Type B pancreatic cell (in vitro differentiated cells): ENCODE data around the gene TNXB. TPM values are rescaled to one million over a fixed set of nuclear protein-coding genes. Genes with fewer than 3 reads are reported as not detected.

Source experiments
- DNase-seq: peaks from one replicate; pipeline ENCODE4 v3.0.0; 2021; ENCODE audit warnings: mixed read lengths; ENCODE audit not compliant: unreplicated experiment; ENCODE audit errors: extremely low spot score
- H3K27ac Mint-ChIP-seq: 2 replicates; pipeline ENCODE4 v1.8.0; 2021; ENCODE audit warnings: mild to moderate bottlenecking, mixed read lengths
- H3K27me3 Mint-ChIP-seq: 2 replicates; pipeline ENCODE4 v1.8.0; 2021; ENCODE audit warnings: mixed read lengths
- H3K36me3 Mint-ChIP-seq: 2 replicates; pipeline ENCODE4 v1.8.0; 2021; ENCODE audit warnings: mixed read lengths
- H3K4me1 Mint-ChIP-seq: one replicate; pipeline ENCODE4 v1.8.0; 2021; ENCODE audit warnings: mixed read lengths; ENCODE audit not compliant: unreplicated experiment
- H3K4me3 Mint-ChIP-seq: 2 replicates; pipeline ENCODE4 v1.8.0; 2021; ENCODE audit warnings: mild to moderate bottlenecking, mixed read lengths
- H3K9me3 Mint-ChIP-seq: 2 replicates; pipeline ENCODE4 v1.8.0; 2021; ENCODE audit warnings: mixed read lengths
- total RNA-seq: library from RNA; stranded (reverse); gene quantifications from 2 replicates; pipeline ENCODE4 v1.2.1, GENCODE V29; 2021; ENCODE audit warnings: low replicate concordance
- TF ChIP-seq, protein P1 (sequence below): fragments of 200-600 bp; sonication (generic); conservative IDR thresholded peaks from 2 replicates; pipeline ENCODE4 v1.5.0; 2021; ENCODE audit warnings: antibody characterized with exemption, mild to moderate bottlenecking

Gene TNXB
- total RNA-seq, 1 donor from 2014 or later: 22.2 TPM

DNA sequence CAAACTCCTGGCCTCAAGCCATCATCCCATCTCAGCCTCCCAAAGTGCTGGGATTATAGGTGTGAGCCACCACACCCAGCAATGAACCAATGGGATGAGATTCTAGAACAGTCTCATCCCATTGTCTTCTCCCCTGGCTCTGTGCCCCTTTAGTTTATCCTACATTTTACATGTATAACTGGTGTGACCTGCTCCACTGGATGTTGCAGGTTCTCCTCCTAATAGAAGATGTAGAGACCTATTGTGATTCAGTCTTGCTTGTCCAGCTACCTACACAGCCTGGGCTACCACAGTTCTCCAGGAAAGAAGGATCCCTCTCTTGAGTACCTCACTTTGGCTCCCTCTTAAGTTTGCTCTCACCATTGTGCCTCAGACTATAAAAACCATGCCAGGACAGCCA, 23.0 kb upstream of the TNXB start:
- Mint-ChIP-seq H3K4me1 (peaks cover 27% of the 10 kb centered on the region), H3K36me3 (no peaks in the 10 kb centered on the region), H3K27ac (peak overlapping the region; percentile 81), H3K4me3 (peak overlapping the region; percentile 76), H3K27me3 (peaks cover 16% of the 10 kb centered on the region), H3K9me3 (peaks cover 3% of the 10 kb centered on the region)
- no peak for DNase-seq
- TF ChIP-seq, protein P1, sequence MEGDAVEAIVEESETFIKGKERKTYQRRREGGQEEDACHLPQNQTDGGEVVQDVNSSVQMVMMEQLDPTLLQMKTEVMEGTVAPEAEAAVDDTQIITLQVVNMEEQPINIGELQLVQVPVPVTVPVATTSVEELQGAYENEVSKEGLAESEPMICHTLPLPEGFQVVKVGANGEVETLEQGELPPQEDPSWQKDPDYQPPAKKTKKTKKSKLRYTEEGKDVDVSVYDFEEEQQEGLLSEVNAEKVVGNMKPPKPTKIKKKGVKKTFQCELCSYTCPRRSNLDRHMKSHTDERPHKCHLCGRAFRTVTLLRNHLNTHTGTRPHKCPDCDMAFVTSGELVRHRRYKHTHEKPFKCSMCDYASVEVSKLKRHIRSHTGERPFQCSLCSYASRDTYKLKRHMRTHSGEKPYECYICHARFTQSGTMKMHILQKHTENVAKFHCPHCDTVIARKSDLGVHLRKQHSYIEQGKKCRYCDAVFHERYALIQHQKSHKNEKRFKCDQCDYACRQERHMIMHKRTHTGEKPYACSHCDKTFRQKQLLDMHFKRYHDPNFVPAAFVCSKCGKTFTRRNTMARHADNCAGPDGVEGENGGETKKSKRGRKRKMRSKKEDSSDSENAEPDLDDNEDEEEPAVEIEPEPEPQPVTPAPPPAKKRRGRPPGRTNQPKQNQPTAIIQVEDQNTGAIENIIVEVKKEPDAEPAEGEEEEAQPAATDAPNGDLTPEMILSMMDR: no peak

DNA sequence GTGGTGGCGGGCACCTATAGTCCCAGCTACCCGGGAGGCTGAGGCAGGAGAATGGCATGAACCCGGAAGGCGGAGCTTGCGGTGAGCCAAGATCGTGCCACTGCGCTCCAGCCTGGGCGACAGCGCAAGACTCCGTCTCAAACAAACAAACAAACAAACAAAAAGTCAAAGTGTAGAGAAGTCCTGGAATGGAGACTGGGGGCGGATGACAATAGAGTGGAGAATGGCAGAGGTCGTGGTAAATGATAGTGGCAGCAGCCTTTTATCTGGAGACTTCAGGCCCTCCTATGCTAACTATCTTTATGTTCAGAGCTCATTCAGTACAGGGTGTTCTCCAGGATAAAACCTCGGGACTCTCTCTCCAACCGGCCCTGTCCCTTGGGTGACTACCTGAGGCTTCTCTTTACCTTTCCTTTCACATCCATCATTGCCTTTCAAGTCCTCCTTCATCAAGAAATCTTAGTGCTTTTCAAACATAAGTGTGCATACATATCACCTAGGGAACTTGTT, 22.4 kb upstream of the TNXB start:
- Mint-ChIP-seq H3K4me1 (peaks cover 32% of the 10 kb centered on the region), H3K36me3 (no peaks in the 10 kb centered on the region), H3K4me3 (peak overlapping the region; percentile 74), H3K9me3 (peaks cover 3% of the 10 kb centered on the region), H3K27ac (peak overlapping the region; percentile 33), H3K27me3 (peaks cover 16% of the 10 kb centered on the region)
- DNase-seq: no peak
- TF ChIP-seq, protein P1: no peak

DNA sequence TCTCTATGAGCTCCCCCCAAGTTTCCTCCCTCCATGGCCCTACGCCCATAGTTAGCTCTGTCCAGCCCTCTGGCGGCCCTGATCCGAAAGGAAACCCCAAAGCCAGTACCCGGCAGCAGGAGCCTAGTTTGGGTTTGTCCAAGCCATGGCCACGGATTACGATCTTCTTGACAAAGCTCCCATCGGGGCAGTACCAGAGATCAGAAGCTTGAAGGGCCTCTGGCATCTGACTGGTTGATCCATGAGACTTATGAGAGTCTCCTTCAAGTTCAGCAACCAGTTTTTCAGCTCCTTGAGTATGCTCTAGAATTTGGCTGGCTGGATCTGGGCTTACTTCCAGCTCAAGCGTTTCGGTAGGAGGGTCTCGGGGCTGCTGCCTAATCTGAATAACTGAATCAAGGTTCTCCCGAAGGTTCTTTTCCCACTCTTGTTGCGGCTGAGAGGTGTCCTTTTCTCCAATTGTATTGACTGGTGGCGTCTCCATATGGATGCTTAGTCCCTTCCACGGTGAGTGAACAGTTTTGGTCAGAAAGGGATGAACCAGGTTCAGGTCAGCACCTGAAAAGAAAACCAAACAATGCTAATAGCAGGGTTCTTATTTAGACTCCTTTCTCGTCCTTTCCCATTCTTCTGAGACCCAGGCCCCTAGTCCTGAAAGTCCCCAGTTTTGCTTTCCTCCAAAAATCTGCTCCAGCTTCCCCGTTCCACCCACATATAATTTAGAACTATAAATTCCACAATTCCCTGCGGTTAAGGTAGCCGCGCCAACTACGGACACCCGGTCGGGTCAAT, 20.4 kb upstream of the TNXB start:
- Mint-ChIP-seq H3K27ac (peak overlapping the region; percentile 97), H3K4me1 (peaks cover 32% of the 10 kb centered on the region), H3K4me3 (peak overlapping the region; percentile 98), H3K27me3 (peaks cover 9% of the 10 kb centered on the region), H3K36me3 (peaks cover 1% of the 10 kb centered on the region), H3K9me3 (peaks cover 3% of the 10 kb centered on the region)
- DNase-seq: no peak
- TF ChIP-seq, protein P1: no peak

DNA sequence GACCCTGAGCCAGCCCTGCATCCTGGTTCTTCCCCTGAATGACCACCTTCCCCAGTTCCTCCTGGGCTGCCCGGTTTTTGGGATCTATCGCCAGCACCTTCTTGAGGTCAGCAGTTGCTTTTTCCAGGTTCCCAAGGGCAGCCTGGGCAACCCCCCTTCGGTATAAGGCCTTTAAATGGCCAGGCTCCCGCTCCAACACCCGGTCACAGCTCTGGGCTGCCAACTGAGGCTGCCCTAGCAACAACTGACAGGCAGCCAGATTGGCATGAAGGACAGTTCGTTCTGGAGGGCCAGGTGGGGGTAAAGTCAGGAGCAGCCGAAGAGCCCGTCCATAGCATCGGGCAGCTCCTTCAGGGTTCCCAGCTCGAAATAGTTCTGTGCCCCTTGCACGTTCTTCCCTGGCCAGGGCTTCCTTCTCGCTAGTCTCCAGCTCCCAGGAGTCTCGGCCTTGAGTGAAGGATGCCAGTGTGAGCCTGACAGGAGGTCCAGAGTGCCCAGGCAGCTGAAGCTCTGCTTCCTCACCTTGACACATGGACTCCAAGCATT, 19.7 kb upstream of the TNXB start:
- peaks cover 32% of the 10 kb centered on the region for H3K4me1 Mint-ChIP-seq
- H3K4me3 Mint-ChIP-seq: peak overlapping the region; percentile 99
- H3K36me3 Mint-ChIP-seq: peaks cover 7% of the 10 kb centered on the region
- H3K27ac Mint-ChIP-seq: peak overlapping the region; percentile 97
- DNase-seq: no peak
- H3K27me3 Mint-ChIP-seq: peaks cover 5% of the 10 kb centered on the region
- peaks cover 3% of the 10 kb centered on the region for H3K9me3 Mint-ChIP-seq
- TF ChIP-seq, protein P1: no peak

DNA sequence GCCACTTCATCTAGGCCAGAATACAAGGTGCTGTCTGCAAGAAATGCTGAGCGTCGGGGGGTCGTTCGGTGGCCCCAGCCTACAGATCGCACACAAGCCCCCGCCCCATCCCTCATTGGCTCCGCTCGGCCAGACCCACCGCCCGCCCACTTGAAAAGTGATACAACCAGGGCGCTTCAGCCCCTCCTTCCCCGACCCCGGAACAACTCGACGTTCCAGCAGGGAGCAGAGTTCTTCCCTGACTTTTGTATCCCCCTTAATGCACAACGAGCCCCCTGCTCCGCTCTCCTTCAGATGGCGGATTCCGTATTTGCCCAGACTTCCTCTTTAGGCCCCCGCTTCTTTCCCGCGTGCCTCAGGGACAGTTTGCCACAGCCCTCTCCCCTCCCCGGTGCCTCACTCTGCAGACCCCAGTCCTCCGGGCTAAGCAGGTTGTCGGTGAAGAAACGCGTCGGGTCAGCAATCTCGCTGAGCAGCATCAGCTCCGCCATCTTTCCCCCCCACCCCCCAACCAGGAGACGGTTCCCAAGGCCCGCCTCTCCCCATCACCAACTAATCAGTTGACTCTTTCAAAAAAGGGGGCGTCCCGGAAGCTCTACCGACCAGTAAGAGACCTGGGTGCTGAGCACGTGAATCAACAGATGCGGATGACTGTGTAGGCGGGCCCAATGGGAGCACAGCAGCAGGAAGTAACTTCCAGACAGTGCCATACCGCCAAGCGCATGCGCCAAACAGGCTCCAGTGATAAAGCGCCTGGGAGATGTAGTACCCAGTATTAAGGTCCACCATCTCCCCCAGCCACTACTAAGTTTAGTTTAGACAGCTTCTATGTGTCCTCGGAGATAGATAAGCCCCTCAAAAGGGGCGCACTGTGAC, 18.8 kb upstream of the TNXB start, which contains the start of gene ATF6B:
Gene ATF6B (minus strand): TSS at position 530 of the 876 bp plus-strand sequence. CDS start 39 bp downstream, at position 491.
- Mint-ChIP-seq H3K36me3 (peaks cover 7% of the 10 kb centered on the region), H3K9me3 (peaks cover 3% of the 10 kb centered on the region), H3K27me3 (peaks cover 3% of the 10 kb centered on the region), H3K4me3 (peak within 1 kb of the TSS; percentile 99), H3K4me1 (peaks cover 32% of the 10 kb centered on the region), H3K27ac (peak within 1 kb of the TSS; percentile 97)
- DNase-seq: peak; percentile 95
- TF ChIP-seq, protein P1: no peak
